ENCODE data around the gene ADARB1.

The ADARB1 gene

GRCh38 chr21:45250272-45250671 is 175.9 kb downstream of the ADARB1 start:
- no peaks in the 10 kb centered on the region for H3K9me3 ChIP-seq (ENCODE audit: severe bottlenecking)
- DNase-seq (ENCODE audit: low spot score) (no peak), ATAC-seq (ENCODE audit: low read depth) (no peak)
- no peak overlapping the region for H3K27ac ChIP-seq (ENCODE audit: poor library complexity, severe bottlenecking)
- no peak overlapping the region for H3K4me3 ChIP-seq (ENCODE audit: severe bottlenecking)
- H3K4me1 ChIP-seq (ENCODE audit: insufficient read depth, poor library complexity, severe bottlenecking) = no peaks in the 10 kb centered on the region
- peaks cover 2% of the 10 kb centered on the region for H3K27me3 ChIP-seq (ENCODE audit: insufficient read depth, poor library complexity, severe bottlenecking)
- TF ChIP-seq CTCF (IDR thresholded peaks at IDR 0.05; ENCODE audit: poor library complexity, severe bottlenecking) = no peak
- no peaks in the 10 kb centered on the region for H3K36me3 ChIP-seq (ENCODE audit: low read depth)

GRCh38 chr21:45250914-45251634 is 176.7 kb downstream of the ADARB1 start:
- peaks cover 2% of the 10 kb centered on the region for H3K27me3 ChIP-seq (ENCODE audit: insufficient read depth, poor library complexity, severe bottlenecking)
- H3K4me3 ChIP-seq (ENCODE audit: severe bottlenecking) = no peak overlapping the region
- no peak overlapping the region for H3K27ac ChIP-seq (ENCODE audit: poor library complexity, severe bottlenecking)
- no peaks in the 10 kb centered on the region for H3K9me3 ChIP-seq (ENCODE audit: severe bottlenecking)
- no peaks in the 10 kb centered on the region for H3K36me3 ChIP-seq (ENCODE audit: low read depth)
- DNase-seq (ENCODE audit: low spot score) = no peak
- ATAC-seq (ENCODE audit: low read depth) = no peak
- no peak for TF ChIP-seq CTCF (IDR thresholded peaks at IDR 0.05; ENCODE audit: poor library complexity, severe bottlenecking)
- no peaks in the 10 kb centered on the region for H3K4me1 ChIP-seq (ENCODE audit: insufficient read depth, poor library complexity, severe bottlenecking)

GRCh38 chr21:45251635-45252447 is 177.5 kb downstream of the ADARB1 start:
- no peaks in the 10 kb centered on the region for H3K4me1 ChIP-seq (ENCODE audit: insufficient read depth, poor library complexity, severe bottlenecking)
- no peaks in the 10 kb centered on the region for H3K9me3 ChIP-seq (ENCODE audit: severe bottlenecking)
- H3K36me3 ChIP-seq (ENCODE audit: low read depth) = no peaks in the 10 kb centered on the region
- no peak overlapping the region for H3K27ac ChIP-seq (ENCODE audit: poor library complexity, severe bottlenecking)
- ATAC-seq (ENCODE audit: low read depth) (no peak), DNase-seq (ENCODE audit: low spot score) (peak; percentile 60)
- no peak for TF ChIP-seq CTCF (IDR thresholded peaks at IDR 0.05; ENCODE audit: poor library complexity, severe bottlenecking)
- no peak overlapping the region for H3K4me3 ChIP-seq (ENCODE audit: severe bottlenecking)
- H3K27me3 ChIP-seq (ENCODE audit: insufficient read depth, poor library complexity, severe bottlenecking) = peaks cover 2% of the 10 kb centered on the region

GRCh38 chr21:45252448-45252925 is 178.1 kb downstream of the ADARB1 start:
- no peaks in the 10 kb centered on the region for H3K4me1 ChIP-seq (ENCODE audit: insufficient read depth, poor library complexity, severe bottlenecking)
- H3K4me3 ChIP-seq (ENCODE audit: severe bottlenecking) = no peak overlapping the region
- H3K36me3 ChIP-seq (ENCODE audit: low read depth) = no peaks in the 10 kb centered on the region
- H3K9me3 ChIP-seq (ENCODE audit: severe bottlenecking) = no peaks in the 10 kb centered on the region
- no peak for ATAC-seq (ENCODE audit: low read depth)
- no peak overlapping the region for H3K27ac ChIP-seq (ENCODE audit: poor library complexity, severe bottlenecking)
- H3K27me3 ChIP-seq (ENCODE audit: insufficient read depth, poor library complexity, severe bottlenecking) = peaks cover 2% of the 10 kb centered on the region
- no peak for TF ChIP-seq CTCF (IDR thresholded peaks at IDR 0.05; ENCODE audit: poor library complexity, severe bottlenecking)
- DNase-seq (ENCODE audit: low spot score) = peak; percentile 34

Measured in RWPE2 (cell line).